ENCODE data around the gene TENT4A. TPM values are rescaled to one million over a fixed set of nuclear protein-coding genes. Genes with fewer than 3 reads are reported as not detected.

Gene TENT4A
- total RNA-seq, 2 experiments from 2014 or later, result 29.2 to 33.3 TPM

DNA sequence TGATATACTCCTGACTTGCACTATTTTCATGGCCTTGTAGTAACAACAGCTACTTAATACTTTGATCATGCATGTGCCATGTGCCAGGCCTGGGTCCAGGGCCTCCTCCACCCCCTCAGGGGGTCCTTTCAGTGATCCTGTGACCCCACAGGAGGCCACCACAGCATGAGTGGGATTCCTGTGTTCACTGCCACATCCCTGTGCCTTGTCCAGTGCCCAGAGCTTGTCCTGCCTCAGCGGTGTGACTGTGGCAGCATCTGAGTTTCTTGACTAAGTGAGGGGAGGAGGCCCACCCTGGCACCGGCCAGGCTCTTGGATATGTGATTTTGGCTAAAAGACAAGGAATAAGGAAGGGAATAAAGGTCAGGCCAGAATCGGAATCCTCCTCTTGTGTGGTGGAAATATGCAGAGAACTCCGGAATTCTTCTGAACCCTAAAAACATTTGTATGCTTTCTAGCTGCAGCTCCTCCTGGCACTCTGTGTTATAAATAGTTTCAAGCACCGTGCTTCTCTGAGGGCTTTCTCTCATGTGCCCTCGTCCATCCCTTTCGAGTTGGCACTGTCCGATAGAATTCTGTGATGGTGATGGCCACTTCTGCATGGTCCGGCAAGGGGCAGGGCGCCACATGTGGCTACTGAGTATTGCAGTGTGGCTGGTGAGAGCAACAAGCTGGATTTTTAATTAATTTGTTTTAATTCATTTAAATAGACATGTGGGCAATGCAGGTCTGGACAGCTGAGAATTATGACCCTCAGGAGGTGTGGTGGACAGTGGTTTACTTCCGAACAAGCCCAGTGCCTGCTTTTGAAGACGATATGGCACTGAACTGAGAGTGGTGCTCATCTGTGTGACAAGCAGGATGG, 31.8 kb downstream of the TENT4A start:
- no peak for ATAC-seq
- ChIA-PET CTCF (interaction anchor here (0.6 to 3.3 kb wide), 12 partner anchors 8 to 205 kb away, joined by 3 to 21 read pairs (median 3); no protein-coding TSS in a partner anchor), POLR2A (no interaction called here)
- peaks cover 5% of the 10 kb centered on the region for H3K4me1 Mint-ChIP-seq
- H3K27me3 Mint-ChIP-seq, result no peaks in the 10 kb centered on the region
- no peaks in the 10 kb centered on the region for H3K9me3 Mint-ChIP-seq (ENCODE audit: low read depth)
- no peak overlapping the region for H3K4me3 Mint-ChIP-seq
- no peak for DNase-seq
- intact Hi-C loops (cut with DNase I, micrococcal nuclease), result loop anchor here (1.0 to 10.0 kb wide), 4 partner anchors 112 to 1253 kb away; partner anchors contain the start of genes NSUN2 (in 2 of the 2), SRD5A1 (in 2 of the 2) and MED10 (in 1 of the 2)
- no peak overlapping the region for H3K27ac Mint-ChIP-seq
- peaks cover 51% of the 10 kb centered on the region for H3K36me3 Mint-ChIP-seq (ENCODE audit: low read depth)

DNA sequence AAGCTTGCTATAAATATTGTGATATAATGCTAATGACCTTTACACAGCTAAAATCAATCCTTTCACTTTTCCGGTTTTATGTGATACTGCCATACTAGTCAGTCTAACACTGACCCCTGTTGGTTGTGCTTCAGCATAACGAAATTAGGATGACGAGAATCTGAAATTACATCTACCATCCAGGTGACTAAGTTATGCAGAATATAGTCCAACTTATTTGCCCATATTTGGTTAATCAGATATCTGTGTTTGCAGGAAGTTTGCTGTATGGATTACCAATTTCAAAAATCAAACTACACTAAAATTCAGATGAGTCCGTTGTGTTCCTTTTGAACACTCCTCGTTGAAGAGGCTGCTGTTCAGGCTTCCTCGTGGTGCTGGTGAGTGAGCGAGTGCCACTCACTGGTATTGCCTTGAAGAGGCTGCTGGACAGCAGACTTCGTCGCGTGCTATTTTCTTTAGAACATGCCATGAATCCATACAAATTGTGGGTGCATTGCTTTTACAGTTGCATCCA, 32.5 kb downstream of the TENT4A start:
- peaks cover 55% of the 10 kb centered on the region for H3K36me3 Mint-ChIP-seq (ENCODE audit: low read depth)
- POLR2A ChIA-PET, result no interaction called here
- intact Hi-C loops (cut with DNase I, micrococcal nuclease), result loop anchor here (1.0 to 10.0 kb wide), 4 partner anchors 112 to 1253 kb away; partner anchors contain the start of genes NSUN2 (in 2 of the 2), SRD5A1 (in 2 of the 2) and MED10 (in 1 of the 2)

DNA sequence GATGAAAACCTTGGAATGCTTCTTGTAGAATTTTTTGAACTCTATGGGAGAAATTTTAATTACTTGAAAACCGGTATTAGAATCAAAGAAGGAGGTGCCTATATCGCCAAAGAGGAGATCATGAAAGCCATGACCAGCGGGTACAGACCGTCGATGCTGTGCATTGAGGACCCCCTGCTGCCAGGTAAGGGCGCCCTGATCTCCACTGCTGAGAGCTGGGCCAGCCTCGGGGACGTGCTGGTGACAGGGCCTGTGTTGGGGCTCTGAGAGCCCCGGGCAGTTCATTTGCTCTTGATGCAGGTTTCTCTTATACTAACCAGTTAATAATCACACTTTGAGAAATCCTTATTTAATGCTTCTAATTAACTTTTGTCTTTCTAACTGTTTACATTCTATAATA, 33.0 kb downstream of the TENT4A start:
- H3K36me3 Mint-ChIP-seq (ENCODE audit: low read depth), result peaks cover 60% of the 10 kb centered on the region
- no peaks in the 10 kb centered on the region for H3K27me3 Mint-ChIP-seq
- DNase-seq (no peak), ATAC-seq (no peak)
- no peak overlapping the region for H3K4me3 Mint-ChIP-seq
- ChIA-PET CTCF (interaction anchor here (1.0 to 3.3 kb wide), 4 partner anchors 17 to 122 kb away, joined by 3 to 21 read pairs (median 6); no protein-coding TSS in a partner anchor), POLR2A (no interaction called here)
- no peaks in the 10 kb centered on the region for H3K9me3 Mint-ChIP-seq (ENCODE audit: low read depth)
- intact Hi-C loops (cut with DNase I, micrococcal nuclease), result loop anchor here (5.0 to 10.0 kb wide), 2 partner anchors 371 to 1254 kb away; partner anchors contain the start of gene MED10 (in 1 of the 2)
- H3K27ac Mint-ChIP-seq, result no peak overlapping the region
- H3K4me1 Mint-ChIP-seq, result peaks cover 5% of the 10 kb centered on the region

More for the DNA sequence above, 32.5 kb downstream of the TENT4A start:
- DNase-seq (no peak), ATAC-seq (peak; percentile 87)
- no peak overlapping the region for H3K4me3 Mint-ChIP-seq
- no peaks in the 10 kb centered on the region for H3K27me3 Mint-ChIP-seq
- H3K27ac Mint-ChIP-seq, result no peak overlapping the region
- H3K9me3 Mint-ChIP-seq (ENCODE audit: low read depth), result no peaks in the 10 kb centered on the region
- CTCF ChIA-PET, result interaction anchor here (0.6 to 3.3 kb wide), 11 partner anchors 9 to 204 kb away, joined by 3 to 21 read pairs (median 3); no protein-coding TSS in a partner anchor
- peaks cover 5% of the 10 kb centered on the region for H3K4me1 Mint-ChIP-seq

DNA sequence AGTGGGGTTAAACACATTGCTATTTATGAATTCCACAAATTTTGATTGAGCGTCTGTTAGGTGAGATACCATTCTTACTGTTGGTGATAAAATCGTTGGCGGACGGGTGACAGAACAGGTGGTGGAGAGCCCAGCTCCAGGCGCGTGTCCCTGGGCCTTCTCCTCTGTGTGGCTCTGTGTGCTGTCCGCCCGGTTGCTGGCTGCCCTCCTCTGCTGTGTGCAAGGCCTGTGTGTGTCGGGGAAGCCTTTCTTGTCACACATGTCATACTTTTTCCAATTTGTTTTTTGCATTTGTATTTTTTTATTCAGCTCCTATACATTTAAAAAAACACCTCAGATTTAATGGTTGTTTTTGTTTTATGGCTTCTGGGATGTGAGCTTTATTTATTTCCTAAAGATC, 33.9 kb downstream of the TENT4A start:
- Mint-ChIP-seq H3K36me3 (ENCODE audit: low read depth) (peaks cover 65% of the 10 kb centered on the region), H3K27me3 (no peaks in the 10 kb centered on the region), H3K27ac (no peak overlapping the region), H3K4me1 (peaks cover 5% of the 10 kb centered on the region), H3K9me3 (ENCODE audit: low read depth) (no peaks in the 10 kb centered on the region), H3K4me3 (no peak overlapping the region)
- ATAC-seq, result no peak
- POLR2A ChIA-PET, result no interaction called here
- intact Hi-C loops (cut with DNase I, micrococcal nuclease), result loop anchor here (5.0 to 10.0 kb wide), 2 partner anchors 372 to 1255 kb away; partner anchors contain the start of gene MED10 (in 1 of the 2)
- CTCF ChIA-PET, result interaction anchor here (1.0 to 1.2 kb wide), 2 partner anchors 8 to 19 kb away, joined by 3 to 5 read pairs; no protein-coding TSS in a partner anchor
- DNase-seq, result no peak

DNA sequence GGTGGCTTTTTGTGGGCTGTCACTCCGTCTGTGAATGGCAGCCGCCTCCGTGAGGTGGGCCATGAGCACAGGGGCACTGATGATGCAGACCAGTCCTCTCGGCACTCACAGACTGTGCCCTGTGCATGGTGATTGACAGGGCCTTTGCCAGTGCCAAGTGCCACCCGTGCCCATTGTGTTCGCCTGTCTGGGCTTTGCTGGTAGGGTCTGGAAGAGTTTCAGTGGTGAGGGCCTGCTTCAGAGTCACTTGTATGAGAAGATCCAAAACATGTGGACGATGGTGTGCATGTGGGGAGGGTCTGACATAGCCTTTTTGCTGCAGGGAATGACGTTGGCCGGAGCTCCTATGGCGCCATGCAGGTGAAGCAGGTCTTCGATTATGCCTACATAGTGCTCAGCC, 34.9 kb downstream of the TENT4A start:
- ATAC-seq (no peak), DNase-seq (no peak)
- intact Hi-C loops (cut with DNase I, micrococcal nuclease), result loop anchor here (5.0 to 10.0 kb wide), 2 partner anchors 373 to 1256 kb away; partner anchors contain the start of gene MED10 (in 1 of the 2)
- H3K36me3 Mint-ChIP-seq (ENCODE audit: low read depth), result peaks cover 68% of the 10 kb centered on the region
- H3K4me1 Mint-ChIP-seq, result peaks cover 5% of the 10 kb centered on the region
- ChIA-PET POLR2A (no interaction called here), CTCF (interaction anchor here (1.2 kb wide), 1 partner anchor 9 kb away, joined by 3 read pairs; no protein-coding TSS in a partner anchor)
- H3K27me3 Mint-ChIP-seq, result no peaks in the 10 kb centered on the region
- no peak overlapping the region for H3K4me3 Mint-ChIP-seq
- H3K27ac Mint-ChIP-seq, result peak overlapping the region; percentile 29
- no peaks in the 10 kb centered on the region for H3K9me3 Mint-ChIP-seq (ENCODE audit: low read depth)

GRCh38 chr5:6749026-6749716, 35.9 kb downstream of the TENT4A start:
- DNase-seq (no peak), ATAC-seq (no peak)
- CTCF ChIA-PET, result interaction anchor here (0.6 kb wide), 1 partner anchor 162 kb away, joined by 3 read pairs; no protein-coding TSS in a partner anchor
- Mint-ChIP-seq H3K4me3 (no peak overlapping the region), H3K27ac (peak overlapping the region; percentile 29), H3K36me3 (ENCODE audit: low read depth) (peaks cover 72% of the 10 kb centered on the region), H3K27me3 (no peaks in the 10 kb centered on the region), H3K9me3 (ENCODE audit: low read depth) (no peaks in the 10 kb centered on the region), H3K4me1 (peaks cover 5% of the 10 kb centered on the region)
- intact Hi-C loops (cut with DNase I, micrococcal nuclease), result loop anchor here (5.0 to 10.0 kb wide), 2 partner anchors 374 to 1257 kb away; partner anchors contain the start of gene MED10 (in 1 of the 2)
- POLR2A ChIA-PET, result no interaction called here

- no peak for DNase-seq
- CTCF ChIA-PET, result interaction anchor here (0.8 kb wide), 1 partner anchor 8 kb away, joined by 3 read pairs; no protein-coding TSS in a partner anchor
- Mint-ChIP-seq H3K27ac (no peak overlapping the region), H3K9me3 (ENCODE audit: low read depth) (no peaks in the 10 kb centered on the region), H3K27me3 (no peaks in the 10 kb centered on the region), H3K4me1 (peaks cover 4% of the 10 kb centered on the region), H3K4me3 (no peak overlapping the region), H3K36me3 (ENCODE audit: low read depth) (peaks cover 77% of the 10 kb centered on the region)
- intact Hi-C loops (cut with DNase I, micrococcal nuclease), result no loop called here
- no peak for ATAC-seq
- POLR2A ChIA-PET, result no interaction called here
These were observed 37.1 kb downstream of the TENT4A start for GRCh38 chr5:6750142-6750840.

- H3K9me3 Mint-ChIP-seq (ENCODE audit: low read depth), result no peaks in the 10 kb centered on the region
- ChIA-PET CTCF (interaction anchor here (0.6 to 1.1 kb wide), 3 partner anchors 9 to 38 kb away, joined by 3 read pairs; no protein-coding TSS in a partner anchor), POLR2A (no interaction called here)
- ATAC-seq (no peak), DNase-seq (no peak)
- no peaks in the 10 kb centered on the region for H3K27me3 Mint-ChIP-seq
- no peaks in the 10 kb centered on the region for H3K4me1 Mint-ChIP-seq
- no peak overlapping the region for H3K27ac Mint-ChIP-seq
- H3K36me3 Mint-ChIP-seq (ENCODE audit: low read depth), result peaks cover 79% of the 10 kb centered on the region
- intact Hi-C loops (cut with DNase I, micrococcal nuclease), result no loop called here
- no peak overlapping the region for H3K4me3 Mint-ChIP-seq
These were observed 37.9 kb downstream of the TENT4A start for GRCh38 chr5:6750951-6751685.

GRCh38 chr5:6752236-6752635, 39.0 kb downstream of the TENT4A start:
- no peak overlapping the region for H3K27ac Mint-ChIP-seq
- H3K9me3 Mint-ChIP-seq (ENCODE audit: low read depth), result no peaks in the 10 kb centered on the region
- H3K4me3 Mint-ChIP-seq, result no peak overlapping the region
- H3K36me3 Mint-ChIP-seq (ENCODE audit: low read depth), result peaks cover 78% of the 10 kb centered on the region
- CTCF ChIA-PET, result interaction anchor here (1.1 kb wide), 1 partner anchor 18 kb away, joined by 3 read pairs; no protein-coding TSS in a partner anchor
- H3K4me1 Mint-ChIP-seq, result no peaks in the 10 kb centered on the region
- POLR2A ChIA-PET, result no interaction called here
- ATAC-seq (no peak), DNase-seq (no peak)
- intact Hi-C loops (cut with DNase I, micrococcal nuclease), result no loop called here
- no peaks in the 10 kb centered on the region for H3K27me3 Mint-ChIP-seq

GRCh38 chr5:6752782-6753181, 39.5 kb downstream of the TENT4A start:
- Mint-ChIP-seq H3K9me3 (ENCODE audit: low read depth) (no peaks in the 10 kb centered on the region), H3K4me1 (no peaks in the 10 kb centered on the region), H3K27ac (no peak overlapping the region), H3K4me3 (no peak overlapping the region), H3K36me3 (ENCODE audit: low read depth) (peaks cover 75% of the 10 kb centered on the region), H3K27me3 (no peaks in the 10 kb centered on the region)
- ATAC-seq (no peak), DNase-seq (no peak)
- CTCF ChIA-PET, result no interaction called here
- POLR2A ChIA-PET, result no interaction called here
- intact Hi-C loops (cut with DNase I, micrococcal nuclease), result no loop called here

Measured in activated CD4-positive, alpha-beta T cell treated with anti-CD3 and anti-CD28 coated beads for 36 hours (primary cell).